Measurements from ENCODE around the gene ZNF221. TPM values are rescaled to one million over a fixed set of nuclear protein-coding genes. Genes with fewer than 3 reads are reported as not detected.

ZNF221 gene
- total and polyA plus RNA-seq, 2 experiments from 2014 or later, result 1.5 to 9.2 TPM

- TF ChIP-seq ZNF462 (CRISPR knock-in tag; IDR thresholded peaks at IDR 0.05) (no peak), ETS1 (IDR thresholded peaks at IDR 0.05) (no peak), CREB1 (CRISPR knock-in tag; IDR thresholded peaks at IDR 0.05; ENCODE audit: low read depth) (no peak)
These were observed 48.6 kb upstream of the ZNF221 start (continued) for GRCh38 chr19:43902399-43902798.

- H3K27ac Mint-ChIP-seq, result no peak overlapping the region
- peaks cover 7% of the 10 kb centered on the region for H3K27me3 Mint-ChIP-seq (ENCODE audit: insufficient read depth, low read depth, poor library complexity)
- Histone ChIP-seq H3K4me2 (no peak overlapping the region), H4K20me1 (replicated peaks; ENCODE audit: insufficient read depth) (no peaks in the 10 kb centered on the region), H3K4me3 (no peak overlapping the region), H3K9me2 (ENCODE audit: insufficient read depth) (peaks cover 13% of the 10 kb centered on the region), H3F3A (replicated peaks; ENCODE audit: low read depth) (no peaks in the 10 kb centered on the region), H3K27me3 (ENCODE audit: insufficient read depth) (no peaks in the 10 kb centered on the region), H3K79me2 (replicated peaks; ENCODE audit: insufficient read depth) (no peaks in the 10 kb centered on the region), H2AFZ (no peak overlapping the region), H3K4me1 (ENCODE audit: insufficient read depth) (peaks cover 2% of the 10 kb centered on the region; the same call in 1 of the 2 replicates), H3K27ac (ENCODE audit: low read depth) (no peak overlapping the region), H3K36me3 (ENCODE audit: insufficient read depth) (peaks cover 18% of the 10 kb centered on the region; the same call in 1 of the 2 replicates)
- DNase-seq (ENCODE audit: low spot score) (no peak), ATAC-seq (no peak)
- peaks cover 6% of the 10 kb centered on the region; the same call in 2 of the 3 replicates for H3K4me1 Mint-ChIP-seq
- peaks cover 85% of the 10 kb centered on the region for H3K9me3 Mint-ChIP-seq
- H3K4me3 Mint-ChIP-seq, result no peak overlapping the region
- peaks cover 68% of the 10 kb centered on the region for H3K36me3 Mint-ChIP-seq (ENCODE audit: low read depth)
- TF ChIP-seq JUNB (IDR thresholded peaks at IDR 0.05; ENCODE audit: unreplicated experiment), result no peak
- TF ChIP-seq CREB1 (CRISPR knock-in tag; IDR thresholded peaks at IDR 0.05; ENCODE audit: low read depth), result no peak
- no peak for TF ChIP-seq ZNF462 (CRISPR knock-in tag; IDR thresholded peaks at IDR 0.05)
- no peak for TF ChIP-seq STAT1 (IDR thresholded peaks at IDR 0.05; ENCODE audit: unreplicated experiment)
- no peak for TF ChIP-seq ETS1 (IDR thresholded peaks at IDR 0.05)
- TF ChIP-seq EZH2 (IDR thresholded peaks at IDR 0.05; ENCODE audit: low read depth, unreplicated experiment), result no peak
- no peak for TF ChIP-seq NANOG (IDR thresholded peaks at IDR 0.05; ENCODE audit: borderline replicate concordance)
These were observed 45.1 kb upstream of the ZNF221 start for GRCh38 chr19:43905897-43906296.

Measured in GM23338 (cell line).